ENCODE data around the gene TRABD2B.

Gene TRABD2B

GRCh38 chr1:47745715-47746609, 251.2 kb downstream of the TRABD2B start:
- no peak for DNase-seq

- no peak for DNase-seq
Measured at GRCh38 chr1:47742890-47743760, 254.1 kb downstream of the TRABD2B start.

GRCh38 chr1:47738560-47739182, 258.5 kb downstream of the TRABD2B start:
- no peak for DNase-seq

GRCh38 chr1:47732489-47732888, 264.7 kb downstream of the TRABD2B start:
- no peak for DNase-seq

GRCh38 chr1:47731730-47732129, 265.5 kb downstream of the TRABD2B start:
- no peak for DNase-seq

- DNase-seq = no peak
Measured at GRCh38 chr1:47729685-47730084, 267.5 kb downstream of the TRABD2B start.

DNA sequence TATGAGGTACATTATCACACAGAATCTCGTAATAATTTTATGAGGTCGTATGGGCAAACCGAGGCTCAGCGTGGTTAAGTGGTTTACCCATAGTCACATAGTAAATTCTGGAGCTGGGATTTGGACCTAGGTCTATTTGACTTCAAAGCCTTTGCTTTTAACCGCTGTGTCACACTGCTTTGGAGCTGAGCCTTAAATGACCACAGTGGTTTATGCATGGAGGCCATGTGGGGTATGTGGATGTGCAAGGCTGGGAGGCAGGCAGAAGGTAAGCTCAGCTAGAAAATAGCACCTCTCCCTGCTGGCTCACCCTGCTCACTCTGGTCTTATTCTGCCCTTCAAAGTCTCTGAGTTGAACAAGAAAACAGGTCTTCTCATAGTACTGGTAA, 269.5 kb downstream of the TRABD2B start:
- no peak for DNase-seq

GRCh38 chr1:47727051-47727696, 270.0 kb downstream of the TRABD2B start:
- DNase-seq = no peak

- peak; percentile 55 for DNase-seq
Measured at GRCh38 chr1:47725992-47726855, 271.0 kb downstream of the TRABD2B start.

DNA sequence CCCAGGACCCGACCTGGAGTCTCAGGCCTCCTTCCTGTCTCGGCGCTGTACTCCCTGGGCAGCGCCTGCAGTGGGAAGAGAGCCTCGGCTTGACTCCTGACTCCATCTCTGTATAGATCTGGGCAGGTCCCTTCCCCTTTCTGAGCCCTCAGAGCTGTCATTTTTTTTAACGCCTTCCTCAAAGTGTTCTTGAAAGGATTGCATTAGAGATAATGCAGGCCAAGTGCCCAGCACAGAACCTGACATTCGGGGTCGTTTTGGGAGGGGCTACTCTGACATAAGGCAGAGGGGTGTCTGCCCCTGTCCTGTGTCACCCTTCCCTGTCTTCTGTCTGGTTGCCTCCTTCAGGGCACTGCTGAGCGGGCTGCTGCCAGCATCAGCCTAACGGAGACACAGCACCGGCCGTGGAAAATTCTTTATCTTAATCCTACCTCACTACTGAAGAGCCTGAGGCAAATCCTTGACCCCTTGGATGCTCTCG, 271.6 kb downstream of the TRABD2B start:
- no peak for DNase-seq

- no peak for DNase-seq
Measured at GRCh38 chr1:47725000-47725473, 272.1 kb downstream of the TRABD2B start.

- no peak for DNase-seq
Measured at GRCh38 chr1:47724432-47724999, 272.7 kb downstream of the TRABD2B start.

DNA sequence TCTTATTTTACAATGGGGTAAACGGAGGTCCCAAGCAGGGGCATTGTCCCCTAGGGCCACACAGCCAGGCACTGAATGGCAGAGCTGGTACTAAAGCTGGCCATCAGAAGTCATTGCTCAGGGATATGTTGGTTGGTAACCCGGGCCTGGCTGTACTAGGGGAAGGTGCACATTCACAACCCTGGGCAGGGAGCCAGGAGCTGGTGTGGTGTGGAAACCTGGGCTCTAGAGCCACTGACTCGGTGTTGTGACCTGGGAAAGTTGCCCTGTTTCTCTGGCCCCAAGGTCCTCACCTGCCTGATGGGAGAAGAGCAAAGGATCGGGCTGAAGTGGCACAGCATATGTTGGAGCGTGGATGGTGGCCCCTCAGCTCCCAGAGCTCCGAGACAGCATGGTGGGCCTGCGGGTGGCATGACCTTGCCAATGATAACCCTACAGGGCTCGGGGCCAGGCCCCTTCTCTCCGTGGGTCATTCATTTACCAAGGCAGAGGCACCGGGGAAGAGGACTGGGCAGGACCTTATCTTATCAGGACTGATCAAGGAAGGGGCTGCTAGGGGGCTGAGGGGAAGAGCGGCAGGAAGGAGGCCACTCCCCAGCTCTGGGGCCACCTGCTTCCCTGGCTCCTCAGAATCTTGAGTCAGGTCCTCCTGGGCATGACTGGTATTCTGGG, 274.1 kb downstream of the TRABD2B start:
- no peak for DNase-seq

GRCh38 chr1:47722101-47722500, 275.1 kb downstream of the TRABD2B start:
- no peak for DNase-seq

DNA sequence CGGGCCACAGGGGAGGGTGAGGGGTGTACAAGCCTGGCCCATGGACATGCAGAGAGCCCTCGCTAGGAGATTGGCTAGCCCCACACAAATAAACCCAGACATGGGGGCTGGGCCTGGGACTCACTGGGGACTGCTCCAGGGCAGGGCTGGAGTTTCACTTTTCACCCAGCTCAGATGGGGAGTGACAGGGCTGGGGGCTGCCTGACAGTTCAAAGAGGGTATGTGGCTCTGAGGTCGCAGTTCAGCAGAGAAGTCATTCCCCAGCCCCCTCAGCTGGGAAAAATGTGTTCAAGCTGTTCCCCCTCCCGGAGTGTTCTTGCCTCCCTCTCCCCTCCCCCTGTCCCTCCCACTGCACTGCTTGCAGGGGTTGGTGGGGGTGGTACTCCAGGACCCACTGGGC, 277.1 kb downstream of the TRABD2B start:
- DNase-seq = no peak

GRCh38 chr1:47717341-47717740, 279.8 kb downstream of the TRABD2B start:
- no peak for DNase-seq

DNA sequence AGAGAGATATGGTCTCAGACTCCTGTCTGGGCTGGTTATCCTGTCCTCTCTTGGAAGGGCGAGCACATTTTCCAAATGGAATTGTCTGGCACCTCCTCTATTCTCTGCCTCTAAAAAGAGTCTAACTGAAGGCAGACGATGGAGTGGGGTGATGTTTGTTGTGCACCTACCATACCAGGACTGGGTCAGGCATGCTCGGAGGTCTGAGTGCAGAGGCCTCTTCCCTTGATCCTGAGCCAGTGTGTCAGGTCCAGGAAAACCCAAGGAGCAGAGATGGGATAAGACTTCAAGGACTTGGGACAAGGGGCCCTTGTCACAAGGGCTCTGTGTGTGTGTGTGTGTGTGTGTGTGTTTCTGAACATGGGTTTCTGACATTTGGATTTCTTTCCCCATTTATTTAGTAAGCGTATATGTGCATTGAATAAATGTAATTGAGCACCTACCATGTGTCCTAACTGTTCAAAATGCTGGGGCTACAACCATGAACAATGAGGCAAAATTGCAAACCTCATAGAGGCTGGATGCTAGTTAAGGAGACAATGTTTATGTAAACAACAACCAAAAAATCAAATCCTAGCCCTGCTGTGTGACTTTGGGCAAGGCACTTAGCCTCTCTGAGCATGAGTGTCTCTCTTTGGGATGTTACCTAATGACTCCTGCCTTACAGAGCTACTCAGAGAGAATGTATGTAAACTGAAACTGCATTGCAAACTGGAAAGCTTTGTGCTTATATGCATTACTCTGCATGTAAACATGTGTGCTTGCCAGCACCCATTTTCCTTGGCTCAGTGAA, 283.0 kb downstream of the TRABD2B start:
- no peak for DNase-seq

DNA sequence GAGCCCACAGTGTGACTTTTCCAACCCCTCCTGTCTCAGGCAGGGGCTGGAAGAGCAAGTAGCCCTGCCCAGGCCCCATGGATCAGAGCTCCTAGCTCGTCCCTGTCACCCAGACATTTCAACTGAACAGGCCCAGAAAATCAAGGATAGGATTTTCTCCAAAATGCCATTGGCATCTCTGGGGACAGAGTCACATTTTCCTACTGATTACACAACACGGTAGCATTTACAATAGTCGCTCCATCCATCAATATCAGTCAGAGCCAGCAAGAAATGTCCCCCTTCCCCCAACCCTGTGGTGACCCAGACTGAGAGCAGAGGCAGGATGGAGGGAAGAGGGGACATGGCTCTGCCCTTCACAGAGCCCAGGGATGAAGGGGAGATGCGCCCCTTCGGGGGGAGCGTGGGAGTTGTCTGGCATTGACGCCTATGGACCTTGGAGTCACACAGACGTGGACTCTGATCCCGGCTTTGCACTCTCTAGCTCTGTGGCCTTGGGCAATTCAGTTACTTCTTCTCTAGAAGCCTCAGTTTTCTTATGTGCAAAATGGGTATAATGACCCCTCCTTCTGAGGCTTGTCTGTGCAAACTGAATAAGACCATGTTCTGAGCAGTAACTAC, 283.7 kb downstream of the TRABD2B start:
- DNase-seq = no peak

GRCh38 chr1:47712596-47713299, 284.4 kb downstream of the TRABD2B start:
- no peak for DNase-seq
